GM19193 (cell line): ENCODE measurements around the gene TRPC4.

Experiments
- POLR2A ChIP-seq: IDR thresholded peaks from 4 replicates; pipeline ENCODE4 v1.6.1; 2011; ENCODE audit not compliant: insufficient read depth, insufficient read length; ENCODE audit errors: extremely low read depth

The TRPC4 gene

DNA sequence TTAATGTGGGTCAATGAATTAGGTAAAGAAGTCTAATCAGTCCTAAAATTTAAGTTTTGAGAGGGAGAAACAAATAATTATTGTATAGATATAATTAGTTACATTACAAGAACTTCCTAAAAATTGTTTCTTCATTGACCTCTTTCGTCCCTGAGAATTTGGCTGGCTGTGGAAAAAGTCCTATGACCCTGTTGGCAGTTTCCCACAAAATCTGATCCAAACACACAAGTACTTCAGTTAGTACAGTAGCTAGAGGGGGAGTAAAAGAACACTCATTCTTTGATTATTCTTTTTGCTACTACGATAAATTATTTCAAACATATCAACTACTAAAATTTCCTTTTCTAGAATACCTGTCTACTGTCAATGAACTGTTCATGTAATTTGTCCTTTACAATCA lies 282.3 kb downstream of the TRPC4 start:
- no peak for TF ChIP-seq POLR2A
